Cardiac muscle cell (in vitro differentiated cells and primary cell): ENCODE results near the gene VPS29. TPM values are rescaled to one million over a fixed set of nuclear protein-coding genes. Genes with fewer than 3 reads are reported as not detected.

Experiments
- DNase-seq, 2 donors: peaks; one replicate each; pipeline versions ENCODE4 v3.0.0 to v3.0.0-alpha.2; 2010 to 2017; ENCODE audit warnings: low read depth in 1 of 2, low spot score in 1 of 2
- H3K27ac ChIP-seq: fragments of 200-600 bp; sonication (generic); 2 replicates; pipeline ENCODE4 v1.5.1; 2016
- H3K27me3 ChIP-seq: fragments of 200-600 bp; sonication (generic); 2 replicates; pipeline ENCODE4 v1.6.0; 2016; ENCODE audit warnings: control low read depth
- H3K36me3 ChIP-seq: fragments of 200-600 bp; sonication (generic); 2 replicates; pipeline ENCODE4 v1.5.1; 2016; ENCODE audit warnings: control low read depth
- H3K4me1 ChIP-seq: fragments of 200-600 bp; sonication (generic); 2 replicates; pipeline ENCODE4 v1.8.1; 2017; ENCODE audit warnings: low read depth, mild to moderate bottlenecking, mixed run types
- H3K4me3 ChIP-seq: fragments of 200-600 bp; sonication (generic); 2 replicates; pipeline ENCODE4 v1.5.1; 2016; ENCODE audit warnings: mild to moderate bottlenecking
- H3K9me3 ChIP-seq: fragments of 200-600 bp; sonication (generic); 2 replicates; pipeline ENCODE4 v1.5.1; 2017; ENCODE audit warnings: low read depth, mild to moderate bottlenecking, control low read depth
- CTCF ChIP-seq: IDR thresholded peaks from 2 replicates; pipeline ENCODE4 v1.5.1; 2012; ENCODE audit warnings: low read depth, mild to moderate bottlenecking, low read length
- polyA plus RNA-seq: library from polyadenylated mRNA; unstranded; fragments of >200 nt; fragmentation: Nextera tagmentation; extraction: Ambion mirVana; gene quantifications from 2 replicates; pipeline ENCODE4 v1.2.1, GENCODE V29; 2016
- total RNA-seq: library from RNA; depleted of rRNA; stranded (reverse); fragments of >200 nt; gene quantifications from 2 replicates; pipeline ENCODE4 v1.2.3, GENCODE V29; 2016

Gene VPS29
- total RNA-seq (57.7 and 70.1 TPM in 2 replicates), polyA plus RNA-seq (170 and 179 TPM in 2 replicates)

DNA sequence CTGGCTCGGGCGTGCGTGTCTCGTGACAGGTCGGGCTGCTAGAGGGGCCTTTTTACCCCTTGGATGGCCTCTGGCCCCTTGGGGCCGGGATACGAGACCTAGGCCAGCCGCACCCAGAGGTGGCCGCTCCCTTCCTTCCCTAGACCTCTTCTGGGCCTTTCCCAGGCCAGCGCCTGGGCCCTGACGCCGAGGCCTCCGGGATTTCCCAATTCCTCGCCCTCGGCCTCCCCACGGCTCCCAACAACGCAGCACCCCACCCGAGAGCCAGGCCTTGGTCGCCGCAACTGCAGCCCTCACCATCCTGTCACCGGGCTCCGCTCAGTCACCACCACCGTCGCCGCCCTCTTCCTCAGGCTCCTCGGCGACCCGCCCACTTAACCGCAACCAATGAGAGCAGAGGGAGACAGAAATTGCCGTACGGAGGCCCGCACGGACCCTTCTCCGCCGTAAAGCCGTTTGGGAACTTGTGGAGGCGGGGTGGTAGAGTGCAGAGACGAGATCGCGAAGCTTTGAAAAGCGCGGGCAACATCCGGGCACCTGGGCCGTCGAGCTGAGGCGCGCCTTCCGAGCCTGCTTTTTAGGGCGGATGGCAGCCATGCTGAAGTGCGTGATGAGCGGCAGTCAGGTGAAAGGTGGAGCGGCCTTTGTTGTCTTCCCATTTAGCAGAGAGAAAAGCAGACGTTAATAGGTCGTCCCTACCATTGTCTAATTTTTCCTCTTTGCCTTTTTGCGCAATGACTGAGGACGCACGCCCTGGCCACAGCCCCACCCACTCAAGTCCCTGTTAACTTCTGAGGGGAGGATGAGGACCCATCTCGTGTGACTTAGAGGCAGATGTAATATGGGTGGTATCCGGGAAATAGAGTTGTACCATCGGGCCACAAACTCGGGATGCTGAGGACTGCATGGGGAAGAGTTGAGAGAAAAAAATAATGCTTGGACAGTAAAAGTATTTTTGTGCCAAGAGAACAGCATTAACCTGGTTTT lies at the start of gene VPS29, which contains the start of gene RAD9B:
Gene VPS29 (minus strand): TSS at position 360 of the 987 bp plus-strand sequence. CDS start 60 bp downstream, at position 300.
Gene RAD9B (plus strand): TSS at position 580 of the 987 bp plus-strand sequence. CDS start 7 bp downstream, at position 587.
- TF ChIP-seq CTCF, result no peak
- peak within 1 kb of the TSS; percentile 90 for H3K27ac ChIP-seq
- peak within 1 kb of the TSS; percentile 82 for H3K4me3 ChIP-seq
- H3K36me3 ChIP-seq, result no peaks in the 10 kb centered on the region
- no peaks in the 10 kb centered on the region for H3K27me3 ChIP-seq
- peak; percentile 97 to 98 for DNase-seq
- H3K4me1 ChIP-seq, result peaks cover 9% of the 10 kb centered on the region
- no peaks in the 10 kb centered on the region for H3K9me3 ChIP-seq

- no peak for DNase-seq
- no peaks in the 10 kb centered on the region for H3K36me3 ChIP-seq
- H3K27ac ChIP-seq, result peak overlapping the region; percentile 96
- H3K4me1 ChIP-seq, result peaks cover 56% of the 10 kb centered on the region
- H3K4me3 ChIP-seq, result no peak overlapping the region
- no peaks in the 10 kb centered on the region for H3K9me3 ChIP-seq
- no peak for TF ChIP-seq CTCF
- H3K27me3 ChIP-seq, result no peaks in the 10 kb centered on the region
These were observed 49.1 kb upstream of the VPS29 start for GRCh38 chr12:110550981-110551380.

DNA sequence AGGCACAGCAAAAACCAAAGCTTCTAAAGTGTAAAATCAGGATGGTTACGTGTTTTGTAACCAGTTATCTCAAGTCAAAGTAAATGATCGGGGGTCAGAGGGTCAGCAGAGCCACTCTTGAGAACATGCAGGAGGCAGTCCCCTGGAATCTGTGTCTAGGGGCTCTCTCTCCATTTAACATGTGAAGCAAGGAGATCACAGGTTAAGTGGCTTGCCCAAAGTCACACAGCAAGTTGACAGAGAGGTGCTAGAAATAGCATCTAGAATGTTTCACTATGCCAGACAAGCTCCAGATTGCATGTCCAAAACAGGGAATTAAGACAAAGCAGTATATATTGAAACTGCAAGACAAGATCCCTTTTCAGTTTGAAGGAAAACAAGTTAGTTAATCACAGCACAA lies 47.8 kb upstream of the VPS29 start:
- Histone ChIP-seq H3K27ac (peak overlapping the region; percentile 96), H3K4me3 (no peak overlapping the region), H3K4me1 (peaks cover 43% of the 10 kb centered on the region), H3K9me3 (no peaks in the 10 kb centered on the region), H3K36me3 (peaks cover 3% of the 10 kb centered on the region), H3K27me3 (no peaks in the 10 kb centered on the region)
- peak in 1 of 2 donors; percentile 79 for DNase-seq
- TF ChIP-seq CTCF, result no peak

- Histone ChIP-seq H3K4me3 (no peak overlapping the region), H3K9me3 (no peaks in the 10 kb centered on the region), H3K36me3 (peaks cover 3% of the 10 kb centered on the region), H3K27ac (peak overlapping the region; percentile 96), H3K4me1 (peaks cover 45% of the 10 kb centered on the region), H3K27me3 (no peaks in the 10 kb centered on the region)
- DNase-seq, result no peak
- no peak for TF ChIP-seq CTCF
These were observed 46.8 kb upstream of the VPS29 start for GRCh38 chr12:110548678-110549077.

- H3K4me1 ChIP-seq, result peaks cover 53% of the 10 kb centered on the region
- H3K27ac ChIP-seq, result no peak overlapping the region
- no peak for DNase-seq
- no peak for TF ChIP-seq CTCF
- H3K36me3 ChIP-seq, result peaks cover 3% of the 10 kb centered on the region
- no peaks in the 10 kb centered on the region for H3K9me3 ChIP-seq
- H3K4me3 ChIP-seq, result no peak overlapping the region
- H3K27me3 ChIP-seq, result no peaks in the 10 kb centered on the region
These were observed 45.2 kb upstream of the VPS29 start for GRCh38 chr12:110547090-110547489.
